ENCODE results near the gene PLAGL1. TPM values are rescaled to one million over a fixed set of nuclear protein-coding genes. Genes with fewer than 3 reads are reported as not detected.

Gene PLAGL1
- polyA plus RNA-seq, 4 donors, result 83.3 to 105 (median 84.5) TPM

Other genes with a start within 250 kb of the PLAGL1 start
- gene LTV1, start 164.9 kb downstream of the PLAGL1 start, polyA plus RNA-seq (ENCODE audit: insufficient read length in 4 of 4), result 10 to 100 TPM; 32.3 to 42.1 (median 39.9) TPM
- gene ZC2HC1B, start 143.8 kb downstream of the PLAGL1 start, polyA plus RNA-seq (ENCODE audit: insufficient read length in 4 of 4), result under 1 TPM in 2 of 4 donors, not detected in 2; 0.22 to 0.87 TPM
- gene SF3B5, start 87.3 kb upstream of the PLAGL1 start, polyA plus RNA-seq (ENCODE audit: insufficient read length in 4 of 4), result 100 to 1,000 TPM; 127 to 170 (median 131) TPM
- gene STX11, start 142.3 kb upstream of the PLAGL1 start, polyA plus RNA-seq (ENCODE audit: insufficient read length in 4 of 4), result 1 to 10 TPM in 1 of 4 donors, under 1 TPM in 3; 0.73 to 1.3 (median 0.89) TPM